ENCODE data around the gene ACCS. TPM values are rescaled to one million over a fixed set of nuclear protein-coding genes. Genes with fewer than 3 reads are reported as not detected.

Gene ACCS
- total RNA-seq, 6 experiments from 2014 or later: 7.3 to 32.2 (median 15.4) TPM

- DNase-seq (no peak), ATAC-seq (peak in 3 of 4 donors; percentile 15 to 40 (median 27))
- Histone ChIP-seq H3K27ac (no peak overlapping the region), H3K9me3 (no peaks in the 10 kb centered on the region), H3K4me1 (no peaks in the 10 kb centered on the region), H3K4me3 (no peak overlapping the region), H3K36me3 (peaks cover 0 to 18% (median 3%) of the 10 kb centered on the region in 4 donors), H3K27me3 (no peaks in the 10 kb centered on the region)
- WGBS (ENCODE audit: insufficient coverage, low coverage, low lambda C conversion rate, missing lambda C conversion rate): 61% methylated on average over 3 of the region's 3 CpGs
- no peak for TF ChIP-seq CTCF (IDR thresholded peaks at IDR 0.05)
- TF ChIP-seq POLR2A (IDR thresholded peaks at IDR 0.05): no peak
- intact Hi-C loops (cut with DNase I): loop anchor here in 1 of 2 donors (10.0 kb wide), 1 partner anchor 418 kb away; no protein-coding TSS in a partner anchor
These were observed 50.3 kb downstream of the ACCS start for GRCh38 chr11:44116234-44116830.

DNA sequence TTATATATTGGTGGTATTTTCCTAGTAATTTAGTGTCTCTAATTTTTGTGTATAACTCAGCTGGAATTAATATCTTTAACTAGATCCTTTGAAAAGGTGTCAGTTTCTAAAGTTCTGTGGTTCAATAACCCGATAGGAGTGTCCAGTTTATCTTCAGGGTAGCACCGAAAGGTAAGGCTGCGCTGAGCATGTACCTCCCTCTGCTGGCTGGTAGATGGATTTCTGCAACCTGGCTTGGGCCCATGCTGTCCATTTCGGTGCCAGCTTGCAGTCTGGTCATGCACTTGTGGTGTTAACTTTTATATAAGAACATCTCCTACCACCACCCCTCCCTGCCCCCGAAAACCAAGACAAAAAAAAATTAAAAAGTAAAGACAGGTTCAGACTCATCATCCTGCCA, 54.1 kb downstream of the ACCS start:
- DNase-seq: peak in 1 of 3 donors; percentile 55
- intact Hi-C loops (cut with DNase I): no loop called here

GRCh38 chr11:44125598-44125997, 59.5 kb downstream of the ACCS start:
- intact Hi-C loops (cut with DNase I): no loop called here
- Histone ChIP-seq H3K4me3 (no peak overlapping the region), H3K27ac (no peak overlapping the region), H3K9me3 (no peaks in the 10 kb centered on the region), H3K36me3 (peaks cover 0 to 33% (median 2%) of the 10 kb centered on the region in 4 donors), H3K4me1 (no peaks in the 10 kb centered on the region), H3K27me3 (no peaks in the 10 kb centered on the region)
- no peak for TF ChIP-seq CTCF (IDR thresholded peaks at IDR 0.05)
- no peak for TF ChIP-seq POLR2A (IDR thresholded peaks at IDR 0.05)
- WGBS (ENCODE audit: insufficient coverage, low coverage, low lambda C conversion rate, missing lambda C conversion rate): 77% methylated on average over 4 of the region's 4 CpGs
- DNase-seq (no peak), ATAC-seq (no peak)

More for the DNA sequence above, 54.1 kb downstream of the ACCS start:
- 86% methylated on average over 5 of the region's 5 CpGs for WGBS (ENCODE audit: insufficient coverage, low coverage, low lambda C conversion rate, missing lambda C conversion rate)
- Histone ChIP-seq H3K9me3 (no peaks in the 10 kb centered on the region), H3K4me3 (no peak overlapping the region), H3K27me3 (no peaks in the 10 kb centered on the region), H3K4me1 (no peaks in the 10 kb centered on the region), H3K27ac (no peak overlapping the region), H3K36me3 (peaks cover 0 to 13% (median 0%) of the 10 kb centered on the region in 4 donors)
- ATAC-seq: peak; percentile 62 to 68 (median 66)
- no peak for TF ChIP-seq POLR2A (IDR thresholded peaks at IDR 0.05)
- TF ChIP-seq CTCF (IDR thresholded peaks at IDR 0.05): peak; percentile 11 to 39 (median 26)

- DNase-seq (no peak), ATAC-seq (no peak)
- 100% methylated on average over 1 of the region's 2 CpGs for WGBS (ENCODE audit: insufficient coverage, low coverage, low lambda C conversion rate, missing lambda C conversion rate)
- intact Hi-C loops (cut with DNase I): no loop called here
- Histone ChIP-seq H3K27ac (no peak overlapping the region), H3K4me1 (no peaks in the 10 kb centered on the region), H3K36me3 (peaks cover 0 to 33% (median 2%) of the 10 kb centered on the region in 4 donors), H3K4me3 (no peak overlapping the region), H3K27me3 (no peaks in the 10 kb centered on the region), H3K9me3 (no peaks in the 10 kb centered on the region)
- TF ChIP-seq CTCF (IDR thresholded peaks at IDR 0.05) (no peak), POLR2A (IDR thresholded peaks at IDR 0.05) (no peak)
These were observed 60.2 kb downstream of the ACCS start for GRCh38 chr11:44126304-44126703.
